SK-N-SH (cell line): ENCODE measurements around the gene KLK2. TPM values are rescaled to one million over a fixed set of nuclear protein-coding genes. Genes with fewer than 3 reads are reported as not detected.

Experiments
- CTCF ChIA-PET: fragments of 300-600, 350-600 bp; formaldehyde crosslinking; extraction: SDS; loops from one replicate; lab custom pipeline; 2021; lab: Yijun Ruan, JAX
- POLR2A ChIA-PET: fragments of 350-600 bp; sonication (Branson Sonifier 250); formaldehyde crosslinking; extraction: SDS; loops from one replicate; lab custom pipeline; 2020; ENCODE audit warnings: antibody characterized with exemption, inconsistent platforms; lab: Yijun Ruan, JAX
- DNase-seq: peaks from one replicate; pipeline ENCODE4 v3.0.0; 2012
- H2AFZ ChIP-seq: fragments of 200-600 bp; sonication (generic); 2 replicates; pipeline ENCODE4 v1.8.1; 2016; ENCODE audit warnings: antibody characterized with exemption, mild to moderate bottlenecking, low read depth
- H3F3A ChIP-seq: fragments of 200-600 bp; sonication (generic); replicated peaks from 2 replicates; pipeline ENCODE3; 2016; ENCODE audit warnings: antibody characterized with exemption, mild to moderate bottlenecking; ENCODE audit not compliant: insufficient read depth
- H3K27ac ChIP-seq, 2 experiments: fragments of 200-500 bp in 1 of 2; fragments of 200-600 bp in 1 of 2; sonication (Bioruptor generic) in 1 of 2; sonication (generic), shearing (Covaris generic) in 1 of 2; 2 replicates each; pipeline versions ENCODE4 v1.5.1 to v1.6.1; 2014 to 2016; ENCODE audit warnings: low read depth in 2 of 2, inconsistent platforms in 1 of 2, low read length in 1 of 2, mild to moderate bottlenecking in 1 of 2, mixed read lengths in 1 of 2
- H3K27me3 ChIP-seq: fragments of 200-600 bp; sonication (generic), shearing (Covaris generic); 2 replicates; pipeline ENCODE4 v1.6.1; 2016; ENCODE audit warnings: mixed run types; ENCODE audit not compliant: insufficient read depth
- H3K36me3 ChIP-seq, 2 experiments: fragments of 200-500 bp in 1 of 2; fragments of 200-600 bp in 1 of 2; sonication (Bioruptor generic) in 1 of 2; sonication (generic) in 1 of 2; replicated peaks in 1 of 2; 2 replicates each; pipeline versions ENCODE3 to v1.5.1; 2014 to 2016; ENCODE audit warnings: low read length in 1 of 2, mild to moderate bottlenecking in 1 of 2; ENCODE audit not compliant: insufficient read depth in 2 of 2, control insufficient read depth in 1 of 2
- H3K4me1 ChIP-seq, 2 experiments: fragments of 200-500 bp in 1 of 2; fragments of 200-600 bp in 1 of 2; sonication (Bioruptor generic) in 1 of 2; sonication (generic), shearing (Covaris generic) in 1 of 2; 2 replicates each; pipeline versions ENCODE4 v1.5.1 to v1.6.1; 2014 to 2016; ENCODE audit warnings: low read depth in 1 of 2, low read length in 1 of 2, mixed run types in 1 of 2; ENCODE audit not compliant: insufficient read depth in 2 of 2, control insufficient read depth in 1 of 2
- H3K4me2 ChIP-seq: fragments of 200-600 bp; sonication (generic), shearing (Covaris generic); 2 replicates; pipeline ENCODE4 v1.6.1; 2017; ENCODE audit warnings: mixed run types
- H3K4me3 ChIP-seq, 2 experiments: fragments of 200-500 bp in 1 of 2; fragments of 200-600 bp in 1 of 2; sonication (Bioruptor generic) in 1 of 2; sonication (generic), shearing (Covaris generic) in 1 of 2; 2 replicates each; pipeline versions ENCODE4 v1.5.1 to v1.8.1; 2014 to 2016; ENCODE audit warnings: low read depth in 2 of 2, inconsistent platforms in 1 of 2, low read length in 1 of 2, mild to moderate bottlenecking in 1 of 2, mixed read lengths in 1 of 2, moderate library complexity in 1 of 2
- H3K79me2 ChIP-seq: fragments of 200-600 bp; sonication (generic); 2 replicates; pipeline ENCODE4 v1.8.1; 2017; ENCODE audit warnings: mild to moderate bottlenecking; ENCODE audit not compliant: insufficient read depth
- H3K9ac ChIP-seq: fragments of 200-600 bp; sonication (generic); 2 replicates; pipeline ENCODE4 v1.6.1; 2017; ENCODE audit warnings: mixed run types
- H3K9me2 ChIP-seq: fragments of 200-600 bp; sonication (generic); 2 replicates; pipeline ENCODE4 v1.6.1; 2017; ENCODE audit warnings: mixed run types
- H3K9me3 ChIP-seq: fragments of 200-600 bp; sonication (generic); 2 replicates; pipeline ENCODE4 v1.6.1; 2017; ENCODE audit warnings: mixed run types, mild to moderate bottlenecking, moderate library complexity
- H4K20me1 ChIP-seq: fragments of 200-600 bp; sonication (generic); 2 replicates; pipeline ENCODE4 v1.6.1; 2017; ENCODE audit warnings: mild to moderate bottlenecking, mixed run types; ENCODE audit not compliant: insufficient read depth
- CHD2 ChIP-seq: fragments of 150-350 bp; IDR thresholded peaks from 2 replicates; pipeline ENCODE4 v1.6.1; 2018; ENCODE audit warnings: low read length; ENCODE audit not compliant: partially characterized antibody
- CTCF ChIP-seq: fragments of 200-600 bp; sonication (generic); IDR thresholded peaks from 2 replicates; pipeline ENCODE4 v1.6.1; 2017; ENCODE audit warnings: antibody characterized with exemption, mild to moderate bottlenecking, moderate library complexity
- EP300 ChIP-seq, 2 experiments: IDR thresholded peaks; 2 replicates each; pipeline versions ENCODE4 v1.4.0 to v1.6.1; 2012; ENCODE audit warnings: borderline replicate concordance in 1 of 2, low read depth in 1 of 2, low read length in 1 of 2
- EZH2phosphoT487 ChIP-seq: fragments of 200-600 bp; sonication (generic); IDR thresholded peaks from 2 replicates; pipeline ENCODE4 v1.6.1; 2017; ENCODE audit warnings: low read depth, mixed run types, mild to moderate bottlenecking, antibody characterized with exemption, moderate library complexity, borderline replicate concordance
- IRF3 ChIP-seq: fragments of 150-350 bp; IDR thresholded peaks from 2 replicates; pipeline ENCODE4 v1.6.1; 2016; ENCODE audit warnings: mild to moderate bottlenecking, low read depth, low read length
- JUND ChIP-seq: IDR thresholded peaks from 2 replicates; pipeline ENCODE4 v1.4.0; 2012
- MAX ChIP-seq: IDR thresholded peaks from 2 replicates; pipeline ENCODE4 v1.4.0; 2012; ENCODE audit warnings: low read depth
- MXI1 ChIP-seq: IDR thresholded peaks from 2 replicates; pipeline ENCODE4 v1.6.1; 2012; ENCODE audit warnings: mild to moderate bottlenecking, low read depth, low read length, improper control_type of control experiment
- NFIC ChIP-seq: IDR thresholded peaks from 2 replicates; pipeline ENCODE4 v1.4.0; 2012; ENCODE audit warnings: borderline replicate concordance
- RAD21 ChIP-seq: IDR thresholded peaks from 2 replicates; pipeline ENCODE4 v1.6.1; 2012; ENCODE audit warnings: mild to moderate bottlenecking, low read length
- RFX5 ChIP-seq: IDR thresholded peaks from 2 replicates; pipeline ENCODE4 v1.6.1; 2012; ENCODE audit warnings: mild to moderate bottlenecking, improper control_type of control experiment, low read length
- RXRA ChIP-seq: IDR thresholded peaks from 2 replicates; pipeline ENCODE4 v1.4.0; 2012; ENCODE audit warnings: low read depth, mild to moderate bottlenecking, borderline replicate concordance
- SIN3A ChIP-seq: IDR thresholded peaks from 2 replicates; pipeline ENCODE4 v1.6.1; 2012; ENCODE audit warnings: low read depth, mild to moderate bottlenecking, low read length, moderate library complexity, borderline replicate concordance
- SMC3 ChIP-seq: IDR thresholded peaks from 2 replicates; pipeline ENCODE4 v1.6.1; 2012; ENCODE audit warnings: low read depth, low read length, improper control_type of control experiment
- TCF12 ChIP-seq: IDR thresholded peaks from 2 replicates; pipeline ENCODE4 v1.4.0; 2012
- USF1 ChIP-seq: IDR thresholded peaks from 2 replicates; pipeline ENCODE4 v1.4.0; 2012; ENCODE audit warnings: low read depth, borderline replicate concordance
- YY1 ChIP-seq: IDR thresholded peaks from 2 replicates; pipeline ENCODE4 v1.4.0; 2012; ENCODE audit warnings: low read depth, mild to moderate bottlenecking
- ZBTB33 ChIP-seq: IDR thresholded peaks from 2 replicates; pipeline ENCODE4 v1.4.0; 2012; ENCODE audit warnings: low read depth, borderline replicate concordance
- WGBS: methylation state at CpG from one replicate; pipeline ENCODE4 v1.1.6; 2017; ENCODE audit warnings: low lambda C conversion rate; 5-methylcytosine and 5-hydroxymethylcytosine counted together
- polyA plus RNA-seq, 3 experiments: library from polyadenylated mRNA; depleted of rRNA; stranded (reverse); fragments of >200 nt; gene quantifications; 2 replicates each; pipeline ENCODE4 v1.2.3, GENCODE V29; 2012

Gene KLK2
- polyA plus RNA-seq, 1 of the 3 experiments (the other 2 are of a cell fraction), result 0.15 TPM

- TF ChIP-seq IRF3, result no peak
- TF ChIP-seq, all 33 proteins: peak for 0
Observed at GRCh38 chr19:50854636-50855410, 18.4 kb upstream of the KLK2 start, which contains the start of gene KLK3 (continued).

GRCh38 chr19:50857366-50857765 lies 15.9 kb upstream of the KLK2 start:
- no peaks in the 10 kb centered on the region for H4K20me1 ChIP-seq
- no peak overlapping the region for H3K9ac ChIP-seq
- H3K36me3 ChIP-seq, result no peaks in the 10 kb centered on the region
- CTCF ChIA-PET, result no interaction called here
- no peaks in the 10 kb centered on the region for H3K79me2 ChIP-seq
- 32% methylated on average over 6 of the region's 6 CpGs for WGBS
- no peak overlapping the region for H2AFZ ChIP-seq
- H3K4me1 ChIP-seq, result no peaks in the 10 kb centered on the region
- no peak for DNase-seq
- no peaks in the 10 kb centered on the region for H3K9me2 ChIP-seq
- H3F3A ChIP-seq, result no peaks in the 10 kb centered on the region
- H3K27ac ChIP-seq, result no peak overlapping the region
- POLR2A ChIA-PET, result no interaction called here
- H3K4me3 ChIP-seq, result no peak overlapping the region
- no peaks in the 10 kb centered on the region for H3K9me3 ChIP-seq
- no peak for TF ChIP-seq NFIC
- no peak for TF ChIP-seq MAX
- TF ChIP-seq ZBTB33, result no peak
- TF ChIP-seq EP300 (IDR thresholded peaks at IDR 0.05; ENCODE audit: borderline replicate concordance in 1 of 2, low read depth in 1 of 2, low read length in 1 of 2), result no peak
- TF ChIP-seq SIN3A, result no peak
- no peak for TF ChIP-seq YY1
- TF ChIP-seq RFX5, result no peak
- no peak for TF ChIP-seq JUND
- no peak for TF ChIP-seq USF1
- no peak for TF ChIP-seq RXRA
- TF ChIP-seq RAD21, result no peak
- no peak for TF ChIP-seq TCF12
- no peak for TF ChIP-seq MXI1
- TF ChIP-seq SMC3, result no peak
- no peak for TF ChIP-seq CTCF
- TF ChIP-seq CHD2, result no peak
- no peak for TF ChIP-seq EZH2phosphoT487
- no peak overlapping the region for H3K4me2 ChIP-seq
- H3K27me3 ChIP-seq, result peaks cover 37% of the 10 kb centered on the region
